ENCODE data around the gene LEFTY1.

LEFTY1 gene

DNA sequence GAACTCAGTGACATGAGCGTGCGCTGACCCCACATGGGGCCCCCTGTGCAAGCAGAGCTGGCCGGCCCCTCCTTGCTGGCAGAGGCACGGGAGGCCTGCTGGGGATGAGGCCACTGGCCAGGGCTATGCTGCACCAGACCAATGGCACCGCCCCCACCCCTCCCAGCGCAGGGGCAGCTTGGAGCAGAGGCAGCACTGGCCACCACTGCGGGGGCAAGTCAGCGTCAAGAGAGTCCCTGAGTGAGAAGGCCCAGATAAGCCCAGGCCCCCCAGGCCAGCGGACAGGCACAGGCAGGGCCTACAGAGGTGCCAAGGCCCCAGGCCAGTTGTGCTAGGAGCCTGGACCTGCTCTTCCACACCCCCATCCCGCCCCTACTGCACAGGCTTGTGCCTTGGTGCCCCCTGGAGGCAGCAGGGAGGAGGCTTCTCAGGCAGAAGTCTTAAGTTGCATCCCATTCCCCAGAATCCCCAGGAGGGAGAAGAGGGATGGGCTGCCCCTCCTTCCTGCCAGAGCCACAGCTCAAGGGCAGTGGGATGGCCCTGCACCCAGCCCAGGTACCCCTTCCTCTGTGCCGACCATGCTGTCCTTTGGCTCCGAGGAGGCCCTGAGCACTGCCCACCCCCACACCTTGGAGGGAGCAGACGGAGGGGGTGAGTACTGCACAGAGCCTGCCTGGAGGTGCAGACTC, 43.2 kb downstream of the LEFTY1 start:
- no peak overlapping the region for H3K9ac ChIP-seq (ENCODE audit: low read depth, low read length)
- H3K4me2 ChIP-seq (ENCODE audit: insufficient read depth, low read length) = no peak overlapping the region
- no peak for TF ChIP-seq EZH2 (IDR thresholded peaks at IDR 0.05; ENCODE audit: borderline replicate concordance, low read depth, low read length, severe bottlenecking)
- TF ChIP-seq, protein P1, sequence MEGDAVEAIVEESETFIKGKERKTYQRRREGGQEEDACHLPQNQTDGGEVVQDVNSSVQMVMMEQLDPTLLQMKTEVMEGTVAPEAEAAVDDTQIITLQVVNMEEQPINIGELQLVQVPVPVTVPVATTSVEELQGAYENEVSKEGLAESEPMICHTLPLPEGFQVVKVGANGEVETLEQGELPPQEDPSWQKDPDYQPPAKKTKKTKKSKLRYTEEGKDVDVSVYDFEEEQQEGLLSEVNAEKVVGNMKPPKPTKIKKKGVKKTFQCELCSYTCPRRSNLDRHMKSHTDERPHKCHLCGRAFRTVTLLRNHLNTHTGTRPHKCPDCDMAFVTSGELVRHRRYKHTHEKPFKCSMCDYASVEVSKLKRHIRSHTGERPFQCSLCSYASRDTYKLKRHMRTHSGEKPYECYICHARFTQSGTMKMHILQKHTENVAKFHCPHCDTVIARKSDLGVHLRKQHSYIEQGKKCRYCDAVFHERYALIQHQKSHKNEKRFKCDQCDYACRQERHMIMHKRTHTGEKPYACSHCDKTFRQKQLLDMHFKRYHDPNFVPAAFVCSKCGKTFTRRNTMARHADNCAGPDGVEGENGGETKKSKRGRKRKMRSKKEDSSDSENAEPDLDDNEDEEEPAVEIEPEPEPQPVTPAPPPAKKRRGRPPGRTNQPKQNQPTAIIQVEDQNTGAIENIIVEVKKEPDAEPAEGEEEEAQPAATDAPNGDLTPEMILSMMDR (IDR thresholded peaks at IDR 0.05; ENCODE audit: borderline replicate concordance, extremely low read depth, low read length, poor library complexity, severe bottlenecking) = peak; percentile 72
- no peaks in the 10 kb centered on the region for H4K20me1 ChIP-seq (ENCODE audit: insufficient read depth, low read length)
- no peaks in the 10 kb centered on the region for H3K79me2 ChIP-seq (ENCODE audit: insufficient read depth, low read length)
- ATAC-seq (ENCODE audit: insufficient read depth, low read depth) (peak; percentile 69), DNase-seq (peak; percentile 61)
- no peak overlapping the region for H3K4me3 ChIP-seq (ENCODE audit: low read depth in 1 of 2, low read length in 2 of 2)
- H3K27ac ChIP-seq (ENCODE audit: low read length) = no peak overlapping the region
- no peak overlapping the region for H2AFZ ChIP-seq (ENCODE audit: low read depth, low read length)
- peaks cover 20% of the 10 kb centered on the region for H3K4me1 ChIP-seq (ENCODE audit: insufficient read depth, low read length)
- H3K27me3 ChIP-seq (ENCODE audit: insufficient read depth, low read length, poor library complexity) = no peaks in the 10 kb centered on the region
- no peaks in the 10 kb centered on the region for H3K9me3 ChIP-seq (ENCODE audit: insufficient read depth, low read length, severe bottlenecking)
- H3K36me3 ChIP-seq (ENCODE audit: insufficient read depth, low read length) = peaks cover 12% of the 10 kb centered on the region

DNA sequence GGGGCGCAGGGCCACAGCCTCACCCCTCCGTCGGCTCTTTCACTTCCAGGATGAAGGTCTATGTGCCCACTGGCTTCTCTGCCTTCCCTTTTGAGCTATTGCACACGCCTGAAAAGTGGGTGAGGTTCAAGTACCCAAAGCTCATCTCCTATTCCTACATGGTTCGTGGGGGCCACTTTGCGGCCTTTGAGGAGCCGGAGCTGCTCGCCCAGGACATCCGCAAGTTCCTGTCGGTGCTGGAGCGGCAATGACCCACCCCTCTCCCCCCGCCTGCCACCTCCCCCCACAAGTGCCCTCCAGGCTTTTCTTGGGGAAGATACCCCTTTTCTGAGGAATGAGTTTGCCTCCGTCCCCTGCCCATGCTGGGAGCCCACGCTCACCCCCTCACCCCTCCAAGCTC, 43.8 kb downstream of the LEFTY1 start:
- H3K9me3 ChIP-seq (ENCODE audit: insufficient read depth, low read length, severe bottlenecking) = no peaks in the 10 kb centered on the region
- H3K27me3 ChIP-seq (ENCODE audit: insufficient read depth, low read length, poor library complexity) = no peaks in the 10 kb centered on the region
- ATAC-seq (ENCODE audit: insufficient read depth, low read depth) = no peak
- H3K9ac ChIP-seq (ENCODE audit: low read depth, low read length) = no peak overlapping the region
- H2AFZ ChIP-seq (ENCODE audit: low read depth, low read length) = no peak overlapping the region
- peaks cover 20% of the 10 kb centered on the region for H3K4me1 ChIP-seq (ENCODE audit: insufficient read depth, low read length)
- DNase-seq = no peak
- no peaks in the 10 kb centered on the region for H3K79me2 ChIP-seq (ENCODE audit: insufficient read depth, low read length)
- H4K20me1 ChIP-seq (ENCODE audit: insufficient read depth, low read length) = no peaks in the 10 kb centered on the region
- H3K4me3 ChIP-seq (ENCODE audit: low read depth in 1 of 2, low read length in 2 of 2) = no peak overlapping the region
- H3K27ac ChIP-seq (ENCODE audit: low read length) = no peak overlapping the region
- H3K36me3 ChIP-seq (ENCODE audit: insufficient read depth, low read length) = peaks cover 12% of the 10 kb centered on the region
- H3K4me2 ChIP-seq (ENCODE audit: insufficient read depth, low read length) = no peak overlapping the region
- no peak for TF ChIP-seq EZH2 (IDR thresholded peaks at IDR 0.05; ENCODE audit: borderline replicate concordance, low read depth, low read length, severe bottlenecking)
- TF ChIP-seq, protein P1 (IDR thresholded peaks at IDR 0.05; ENCODE audit: borderline replicate concordance, extremely low read depth, low read length, poor library complexity, severe bottlenecking) = no peak

DNA sequence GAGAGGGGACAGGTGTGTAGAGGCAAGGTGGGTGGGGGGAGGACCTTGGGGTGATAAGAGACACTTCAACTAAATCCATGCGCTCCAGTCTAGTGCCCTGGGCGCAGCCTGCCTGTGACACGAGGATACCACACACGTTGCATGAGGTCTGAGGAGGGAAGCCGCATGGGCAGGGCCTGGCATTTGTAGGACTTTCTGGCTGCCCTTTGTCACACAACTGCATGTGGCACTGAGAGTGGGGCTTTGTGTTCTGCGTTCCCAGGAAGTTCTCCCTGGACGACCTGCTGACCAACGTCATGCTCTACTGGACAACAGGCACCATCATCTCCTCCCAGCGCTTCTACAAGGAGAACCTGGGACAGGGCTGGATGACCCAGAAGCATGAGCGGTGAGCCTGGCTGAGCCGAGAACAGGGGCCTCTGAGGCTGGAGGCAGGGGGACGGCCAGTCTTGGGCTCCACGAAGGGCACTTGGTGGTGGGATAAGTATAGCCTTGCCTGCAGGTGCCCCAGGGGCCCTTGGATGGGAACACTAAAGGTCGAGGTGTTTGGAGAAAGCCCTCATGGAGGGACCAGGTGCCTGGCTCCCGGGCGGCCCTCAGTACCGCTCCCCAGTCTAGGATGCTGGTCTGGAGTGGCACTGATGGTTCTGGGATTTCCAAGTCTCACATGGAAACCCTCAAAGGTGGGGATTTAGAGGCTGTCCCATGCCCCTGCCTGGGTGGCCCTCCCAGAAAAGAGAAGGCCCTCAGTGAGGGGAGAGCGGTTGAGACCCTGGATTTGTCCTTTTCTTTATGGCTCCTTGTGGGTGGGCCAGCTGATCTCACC, 44.5 kb downstream of the LEFTY1 start:
- H3K79me2 ChIP-seq (ENCODE audit: insufficient read depth, low read length) = no peaks in the 10 kb centered on the region
- H3K27me3 ChIP-seq (ENCODE audit: insufficient read depth, low read length, poor library complexity) = no peaks in the 10 kb centered on the region
- H3K4me1 ChIP-seq (ENCODE audit: insufficient read depth, low read length) = peaks cover 20% of the 10 kb centered on the region
- TF ChIP-seq, protein P1 (IDR thresholded peaks at IDR 0.05; ENCODE audit: borderline replicate concordance, extremely low read depth, low read length, poor library complexity, severe bottlenecking) = no peak
- TF ChIP-seq EZH2 (IDR thresholded peaks at IDR 0.05; ENCODE audit: borderline replicate concordance, low read depth, low read length, severe bottlenecking) = no peak
- H3K9me3 ChIP-seq (ENCODE audit: insufficient read depth, low read length, severe bottlenecking) = no peaks in the 10 kb centered on the region
- DNase-seq (no peak), ATAC-seq (ENCODE audit: insufficient read depth, low read depth) (no peak)
- H3K4me3 ChIP-seq (ENCODE audit: low read depth in 1 of 2, low read length in 2 of 2) = no peak overlapping the region
- H3K4me2 ChIP-seq (ENCODE audit: insufficient read depth, low read length) = no peak overlapping the region
- H4K20me1 ChIP-seq (ENCODE audit: insufficient read depth, low read length) = no peaks in the 10 kb centered on the region
- no peak overlapping the region for H3K9ac ChIP-seq (ENCODE audit: low read depth, low read length)
- no peak overlapping the region for H2AFZ ChIP-seq (ENCODE audit: low read depth, low read length)
- no peak overlapping the region for H3K27ac ChIP-seq (ENCODE audit: low read length)
- peaks cover 12% of the 10 kb centered on the region for H3K36me3 ChIP-seq (ENCODE audit: insufficient read depth, low read length)

Data from DND-41 (cell line).